GM13976 (cell line): ENCODE results near the gene SEMA3G.

Experiments used
- DNase-seq: peaks from one replicate; pipeline ENCODE4 v3.0.0; 2012; ENCODE audit warnings: low spot score
- CTCF ChIP-seq: IDR thresholded peaks from 2 replicates; pipeline ENCODE4 v1.5.1; 2012; ENCODE audit warnings: borderline replicate concordance, mild to moderate bottlenecking; ENCODE audit not compliant: insufficient read depth; ENCODE audit errors: extremely low read depth, missing control alignments, control extremely low read depth
- in situ Hi-C: fragments of 300-500 bp; cut with MboI; formaldehyde crosslinking; loops from one replicate; pipeline ENCODE4 v1.12.0; 2022; ENCODE audit warnings: low sequenced_read_pairs, mixed read lengths, inconsistent platforms; ENCODE audit not compliant: unreplicated experiment

SEMA3G gene

GRCh38 chr3:52489453-52489852 lies 44.5 kb upstream of the SEMA3G start:
- in situ Hi-C loops = no loop called here
- DNase-seq = no peak
- TF ChIP-seq CTCF = no peak

- in situ Hi-C loops = no loop called here
- TF ChIP-seq CTCF = no peak
- DNase-seq = no peak
Measured at GRCh38 chr3:52488746-52489145, 43.8 kb upstream of the SEMA3G start.

- no peak for TF ChIP-seq CTCF
- no peak for DNase-seq
- in situ Hi-C loops = no loop called here
Measured at GRCh38 chr3:52487788-52488691, 43.1 kb upstream of the SEMA3G start.

- TF ChIP-seq CTCF = no peak
- in situ Hi-C loops = no loop called here
Measured at GRCh38 chr3:52487050-52487787, 42.3 kb upstream of the SEMA3G start.

GRCh38 chr3:52484680-52485461 lies 40.0 kb upstream of the SEMA3G start:
- in situ Hi-C loops = no loop called here
- no peak for DNase-seq
- TF ChIP-seq CTCF = no peak

More at GRCh38 chr3:52487050-52487787, 42.3 kb upstream of the SEMA3G start:
- DNase-seq = no peak
